GM03348 (cell line): Measurements from ENCODE around the gene BMP2K.
"Not testable (repeated sequence)": the region's sequence is repeated elsewhere in the genome, so short reads cannot be mapped to it uniquely, and the experiment has no call there.

Experiments
- DNase-seq: peaks from one replicate; pipeline ENCODE4 v3.0.0; 2012; ENCODE audit warnings: low spot score

Gene BMP2K

DNA sequence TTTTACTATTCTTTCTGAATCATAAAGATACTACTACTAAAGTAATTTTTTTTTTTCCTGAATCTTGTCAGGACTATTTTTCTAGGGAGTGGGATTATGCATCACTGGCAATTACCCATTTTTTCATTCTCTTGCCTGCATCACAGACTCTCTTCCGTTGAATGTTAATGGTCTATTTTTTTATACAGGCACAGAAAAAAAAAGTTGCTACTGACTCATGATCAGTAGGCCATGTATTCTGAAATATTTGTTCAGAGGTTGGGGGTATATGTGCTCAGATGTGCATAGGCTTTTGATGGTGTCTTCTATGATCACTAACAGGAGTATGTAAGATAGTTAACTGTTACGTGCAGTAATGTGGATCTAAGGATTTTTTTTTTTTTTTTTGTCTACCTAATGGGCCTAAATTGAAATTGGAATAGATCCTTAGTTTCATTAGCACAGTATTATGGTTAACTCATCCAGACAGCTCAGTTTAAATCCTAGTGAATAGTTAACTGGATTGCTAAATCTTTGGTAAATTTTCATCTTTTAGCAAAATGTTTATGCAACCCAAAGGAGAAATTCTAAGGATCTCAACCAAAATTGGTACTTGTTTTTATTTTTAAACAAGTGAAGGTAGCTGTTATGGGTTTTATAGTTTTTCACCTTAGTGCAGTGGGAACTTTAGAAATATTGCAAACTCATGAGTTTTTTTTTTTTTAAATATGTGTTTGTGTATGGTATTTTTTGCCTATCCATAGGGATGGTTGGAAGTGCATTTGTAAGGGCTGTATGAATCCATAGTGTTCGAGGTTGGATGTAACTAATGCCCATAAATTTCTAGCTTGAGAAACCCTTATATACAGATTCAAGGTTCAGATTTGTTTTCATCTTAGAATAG is 12.1 kb downstream of the BMP2K start:
- DNase-seq, result no peak

- not testable (repeated sequence) for DNase-seq
These were observed 19.7 kb downstream of the BMP2K start for GRCh38 chr4:78795594-78796416.

DNA sequence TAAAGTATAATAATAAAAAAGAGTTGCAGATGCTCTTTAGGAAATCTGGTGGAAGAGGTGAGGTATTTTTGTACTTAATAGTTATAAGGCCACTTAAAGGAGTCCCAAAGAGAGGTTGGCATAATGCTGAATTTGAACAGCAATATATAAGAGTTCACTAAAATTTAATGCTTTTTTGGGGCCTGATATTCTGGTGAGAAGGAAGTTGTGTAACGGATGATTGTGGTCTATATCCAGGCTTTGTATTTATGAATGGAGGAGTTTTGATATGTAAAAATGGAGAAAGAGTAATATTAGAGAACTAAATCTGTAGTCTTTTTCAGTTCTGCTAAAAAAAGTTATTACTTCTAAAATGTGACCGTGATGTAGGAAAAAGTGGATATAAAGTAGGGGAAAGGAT is 20.4 kb downstream of the BMP2K start:
- no peak for DNase-seq

GRCh38 chr4:78797777-78798284 is 21.7 kb downstream of the BMP2K start:
- DNase-seq, result no peak

DNA sequence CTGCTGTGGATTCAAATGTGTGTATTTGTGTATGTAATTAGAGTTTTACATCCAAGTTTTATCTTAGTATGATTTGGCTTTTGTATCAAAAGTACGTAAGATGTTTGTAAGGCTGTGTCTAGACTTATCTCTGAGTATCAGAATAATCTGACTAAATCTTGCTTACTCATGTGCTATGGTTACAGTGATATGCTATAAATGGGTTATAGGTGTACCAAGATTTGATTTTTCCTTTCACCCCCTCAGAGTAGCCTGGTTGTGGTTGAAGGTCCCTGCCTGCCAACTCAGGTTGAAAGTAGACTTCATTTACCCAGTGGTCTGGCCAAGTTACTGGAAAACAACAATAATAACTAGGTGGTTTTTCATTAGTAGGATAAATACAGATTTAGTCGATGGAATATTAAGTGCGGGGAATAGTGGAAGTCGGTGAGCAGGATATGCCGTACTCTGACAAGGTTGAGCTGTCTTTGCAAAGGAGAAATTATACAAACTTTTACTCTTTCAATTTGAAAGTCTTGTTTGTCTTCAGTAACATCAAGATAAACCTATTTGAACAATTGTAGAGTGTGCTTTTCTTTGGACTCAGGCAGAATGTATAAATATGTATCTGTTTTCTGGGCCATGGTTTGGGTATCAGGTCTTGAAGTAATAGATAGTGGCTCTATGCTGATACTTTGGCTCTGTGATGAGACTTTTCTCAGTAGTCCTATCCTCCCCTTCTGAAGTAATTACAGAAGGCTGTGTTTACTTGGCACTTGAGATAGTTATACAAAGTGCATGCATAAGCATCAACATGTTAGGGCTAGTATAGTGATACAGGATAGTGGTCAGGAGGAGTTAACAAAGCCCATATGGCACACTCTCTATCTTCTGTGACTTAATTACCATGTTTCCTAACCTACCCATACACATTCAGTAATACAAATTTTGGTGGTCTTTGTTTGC is 23.7 kb downstream of the BMP2K start:
- no peak for DNase-seq

- DNase-seq, result no peak
These were observed 24.8 kb downstream of the BMP2K start for GRCh38 chr4:78800965-78801364.

DNA sequence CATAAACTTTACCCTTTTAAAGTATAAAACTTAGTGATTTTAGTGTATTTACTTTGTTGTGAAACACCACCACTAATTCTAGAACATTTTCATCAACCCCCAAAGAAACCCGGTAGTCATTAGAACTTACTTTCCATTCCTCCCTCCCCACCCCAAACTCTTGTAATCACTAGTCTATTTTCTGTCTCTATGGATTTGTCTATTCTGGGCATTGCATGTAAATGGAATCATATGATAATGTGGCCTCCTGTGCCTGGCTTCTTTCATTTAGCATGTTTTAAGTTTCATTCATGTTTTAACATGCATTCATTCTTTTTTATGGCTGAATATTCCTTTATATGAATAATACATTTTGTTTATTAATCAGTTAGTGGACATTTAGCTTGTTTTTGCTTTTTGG is 27.8 kb downstream of the BMP2K start:
- no peak for DNase-seq

GRCh38 chr4:78806943-78807460 is 30.9 kb downstream of the BMP2K start:
- DNase-seq, result no peak

GRCh38 chr4:78809295-78809694 is 33.1 kb downstream of the BMP2K start:
- no peak for DNase-seq

DNA sequence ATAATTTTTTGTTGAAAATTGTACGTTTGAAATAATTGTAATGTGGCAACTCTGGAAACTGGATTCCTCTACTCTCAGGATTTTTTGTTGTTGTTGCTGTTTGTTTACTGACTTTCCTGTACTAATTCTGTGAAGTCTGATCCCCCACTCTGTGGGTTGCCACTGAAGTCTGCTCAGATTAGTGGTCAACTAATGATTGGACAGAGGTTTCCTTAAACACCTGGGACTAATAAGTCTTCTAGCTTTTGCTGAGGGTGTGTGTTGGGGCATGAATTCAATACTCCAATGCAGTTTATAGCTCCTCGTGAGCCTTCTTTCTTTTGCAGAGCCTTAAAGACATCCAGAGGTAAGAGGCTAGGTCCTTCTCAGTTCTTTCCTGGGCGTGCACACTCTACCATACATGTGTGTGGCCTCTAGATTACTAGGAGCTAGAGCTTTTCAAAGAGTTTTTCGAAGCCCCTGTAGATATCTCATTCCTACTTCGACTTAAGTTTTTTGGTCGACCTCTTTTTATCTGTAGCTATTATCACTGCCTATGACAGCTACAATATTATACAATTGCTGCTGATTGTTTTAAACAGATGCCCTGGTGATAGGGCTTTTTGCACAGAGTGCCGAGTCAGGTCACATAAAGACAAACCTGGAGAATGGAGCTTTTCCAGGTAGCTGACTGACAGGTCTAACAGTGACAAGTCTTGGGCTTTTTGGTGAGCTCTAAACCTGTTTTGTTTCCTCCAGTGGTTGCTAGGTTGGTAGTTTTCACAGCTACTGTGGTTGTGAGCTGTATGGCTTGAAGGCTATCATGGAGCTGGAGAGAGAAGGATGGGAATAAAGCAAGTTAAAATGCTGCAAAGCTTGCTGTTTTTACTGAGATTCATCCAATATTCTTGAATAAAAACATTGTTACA is 34.0 kb downstream of the BMP2K start:
- DNase-seq, result no peak

DNA sequence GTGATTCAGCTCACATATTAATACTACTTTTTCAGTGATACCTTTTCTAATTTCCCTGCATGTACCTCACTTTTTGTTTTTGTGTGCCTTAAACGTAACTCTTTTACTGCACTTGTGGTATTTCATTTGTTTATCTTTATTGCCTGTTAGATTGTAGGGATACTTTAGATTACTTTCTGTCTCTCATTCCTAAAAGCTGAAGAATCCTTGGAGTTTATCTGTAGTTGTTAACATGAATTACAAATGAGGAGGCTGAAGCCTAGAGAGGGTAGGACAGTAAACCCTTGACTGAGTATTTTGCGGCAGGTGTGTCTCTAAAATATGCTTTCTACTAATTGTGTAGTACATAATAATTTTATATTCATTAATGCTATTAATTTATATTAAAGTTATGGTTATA is 34.9 kb downstream of the BMP2K start:
- DNase-seq, result no peak

- no peak for DNase-seq
These were observed 42.5 kb downstream of the BMP2K start for GRCh38 chr4:78818530-78819079.

GRCh38 chr4:78824001-78824400 is 47.9 kb downstream of the BMP2K start:
- no peak for DNase-seq

DNA sequence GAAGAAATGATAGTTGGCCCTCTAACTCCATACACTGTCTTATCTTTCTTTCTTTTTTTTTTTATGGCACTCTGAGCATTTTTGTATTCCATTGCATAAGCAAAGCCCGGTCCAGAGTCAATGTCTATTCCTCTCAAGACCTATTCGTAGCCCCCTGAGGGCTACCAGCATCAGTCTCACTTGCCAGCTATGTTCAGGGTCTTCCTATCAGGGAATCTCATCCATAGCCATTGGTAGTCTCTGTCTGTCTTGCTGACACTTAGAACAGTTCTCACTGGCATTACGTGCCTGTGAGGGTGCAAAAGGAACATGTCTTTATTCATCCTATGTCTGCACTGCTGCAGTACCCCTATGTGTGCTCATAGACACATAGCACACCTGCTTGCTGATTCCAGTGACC is 51.0 kb downstream of the BMP2K start:
- no peak for DNase-seq

GRCh38 chr4:78829296-78829695 is 53.1 kb downstream of the BMP2K start:
- no peak for DNase-seq

DNA sequence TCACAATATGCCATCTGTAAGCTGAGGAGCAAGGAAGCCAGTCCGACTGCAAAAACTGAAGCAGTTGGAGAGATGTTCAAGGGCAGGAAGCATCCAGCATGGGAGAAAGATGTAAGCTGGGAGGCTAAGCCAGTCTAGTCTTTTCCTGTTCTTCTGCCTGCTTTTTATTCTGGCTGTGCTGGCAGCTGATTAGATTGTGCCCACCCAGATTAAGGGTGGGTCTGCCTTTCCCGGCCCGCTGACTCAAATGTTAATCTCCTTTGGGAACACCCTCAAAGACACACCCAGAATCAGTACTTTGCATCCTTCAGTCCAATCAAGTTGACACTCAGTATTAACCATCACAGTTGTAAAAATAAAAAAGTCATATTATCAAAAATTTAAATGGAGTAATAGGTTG is 63.5 kb downstream of the BMP2K start:
- DNase-seq, result not testable (repeated sequence)

DNA sequence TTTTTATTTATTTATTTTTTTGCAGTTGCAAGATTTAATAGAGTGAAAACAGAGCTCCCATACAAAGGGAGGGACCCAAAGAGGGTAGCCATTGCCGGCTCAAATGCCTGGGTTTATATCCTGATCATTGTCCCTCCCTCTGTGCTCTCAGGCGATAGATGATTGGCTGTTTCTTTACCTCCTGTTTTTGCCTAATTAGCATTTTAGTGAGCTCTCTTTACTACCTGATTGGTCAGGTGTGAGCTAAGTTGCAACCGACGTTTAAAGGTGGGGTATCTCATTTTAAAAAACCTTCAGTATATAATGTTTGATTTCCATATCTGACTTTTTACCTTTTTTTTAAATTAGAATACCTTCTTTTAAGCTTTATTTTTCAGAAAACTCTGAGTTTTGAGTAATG is 64.1 kb downstream of the BMP2K start:
- not testable (repeated sequence) for DNase-seq

- DNase-seq, result no peak
These were observed 69.3 kb downstream of the BMP2K start for GRCh38 chr4:78845472-78845871.

DNA sequence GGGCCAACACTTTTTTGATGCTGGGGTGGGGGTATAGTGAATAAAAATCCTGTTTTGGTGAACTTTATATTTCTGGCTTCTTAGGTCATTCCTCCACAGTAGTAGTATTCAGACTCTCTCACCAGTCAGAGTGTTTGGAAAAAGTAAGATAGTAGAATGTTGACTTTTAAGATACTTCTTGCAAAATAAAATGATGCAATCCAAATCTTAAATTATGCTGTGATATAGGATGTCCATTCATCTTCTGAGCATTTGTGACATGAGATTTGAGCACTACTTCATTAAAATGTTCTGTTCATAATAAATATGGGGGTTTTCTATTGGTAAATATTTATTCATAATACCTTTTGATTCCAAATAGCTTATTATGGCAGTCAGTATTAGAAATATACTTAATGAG is 70.1 kb downstream of the BMP2K start:
- DNase-seq, result no peak

GRCh38 chr4:78862314-78862737 is 86.2 kb downstream of the BMP2K start:
- no peak for DNase-seq
